Measurements from ENCODE around the gene MT1A.

The MT1A gene

GRCh38 chr16:56643080-56643778, 4.8 kb downstream of the MT1A start:
- no peak overlapping the region for H3K9ac ChIP-seq (ENCODE audit: low read length in 2 of 2)
- peak overlapping the region; percentile 37 for H3K27ac ChIP-seq (ENCODE audit: low read length)
- peaks cover 18% of the 10 kb centered on the region for H3K4me1 ChIP-seq (ENCODE audit: control insufficient read depth, insufficient read depth, low read length)
- H3K4me3 ChIP-seq (ENCODE audit: low read length in 2 of 2) = peak overlapping the region; percentile 25 to 62
- H3K27me3 ChIP-seq (ENCODE audit: control insufficient read depth in 1 of 2, insufficient read depth in 2 of 2, low read length in 2 of 2) = peaks cover 36 to 71% of the 10 kb centered on the region in 2 donors
- no peaks in the 10 kb centered on the region for H3K9me3 ChIP-seq (ENCODE audit: control insufficient read depth in 2 of 2, low read length in 2 of 2)
- no peaks in the 10 kb centered on the region for H3K36me3 ChIP-seq (ENCODE audit: control insufficient read depth in 2 of 2, insufficient read depth in 2 of 2, low read length in 2 of 2)

GRCh38 chr16:56643833-56644232, 5.4 kb downstream of the MT1A start:
- H3K36me3 ChIP-seq (ENCODE audit: control insufficient read depth in 2 of 2, insufficient read depth in 2 of 2, low read length in 2 of 2) = no peaks in the 10 kb centered on the region
- no peak overlapping the region for H3K9ac ChIP-seq (ENCODE audit: low read length in 2 of 2)
- peaks cover 13% of the 10 kb centered on the region for H3K4me1 ChIP-seq (ENCODE audit: control insufficient read depth, insufficient read depth, low read length)
- peak overlapping the region in 1 of 2 donors; percentile 62 for H3K4me3 ChIP-seq (ENCODE audit: low read length in 2 of 2)
- peaks cover 40 to 71% of the 10 kb centered on the region in 2 donors for H3K27me3 ChIP-seq (ENCODE audit: control insufficient read depth in 1 of 2, insufficient read depth in 2 of 2, low read length in 2 of 2)
- no peaks in the 10 kb centered on the region for H3K9me3 ChIP-seq (ENCODE audit: control insufficient read depth in 2 of 2, low read length in 2 of 2)
- H3K27ac ChIP-seq (ENCODE audit: low read length) = no peak overlapping the region

- H3K27me3 ChIP-seq (ENCODE audit: control insufficient read depth in 1 of 2, insufficient read depth in 2 of 2, low read length in 2 of 2) = peaks cover 37 to 67% of the 10 kb centered on the region in 2 donors
- no peak overlapping the region for H3K27ac ChIP-seq (ENCODE audit: low read length)
- H3K4me3 ChIP-seq (ENCODE audit: low read length in 2 of 2) = no peak overlapping the region
- no peak overlapping the region for H3K9ac ChIP-seq (ENCODE audit: low read length in 2 of 2)
- H3K4me1 ChIP-seq (ENCODE audit: control insufficient read depth, insufficient read depth, low read length) = peaks cover 13% of the 10 kb centered on the region
- H3K9me3 ChIP-seq (ENCODE audit: control insufficient read depth in 2 of 2, low read length in 2 of 2) = no peaks in the 10 kb centered on the region
- no peaks in the 10 kb centered on the region for H3K36me3 ChIP-seq (ENCODE audit: control insufficient read depth in 2 of 2, insufficient read depth in 2 of 2, low read length in 2 of 2)
Observed at GRCh38 chr16:56645311-56645710, 6.8 kb downstream of the MT1A start.

GRCh38 chr16:56645838-56646237, 7.4 kb downstream of the MT1A start:
- Histone ChIP-seq H3K9me3 (ENCODE audit: control insufficient read depth in 2 of 2, low read length in 2 of 2) (no peaks in the 10 kb centered on the region), H3K27ac (ENCODE audit: low read length) (no peak overlapping the region), H3K4me1 (ENCODE audit: control insufficient read depth, insufficient read depth, low read length) (peaks cover 13% of the 10 kb centered on the region), H3K4me3 (ENCODE audit: low read length in 2 of 2) (no peak overlapping the region), H3K36me3 (ENCODE audit: control insufficient read depth in 2 of 2, insufficient read depth in 2 of 2, low read length in 2 of 2) (no peaks in the 10 kb centered on the region), H3K27me3 (ENCODE audit: control insufficient read depth in 1 of 2, insufficient read depth in 2 of 2, low read length in 2 of 2) (peaks cover 34 to 65% of the 10 kb centered on the region in 2 donors), H3K9ac (ENCODE audit: low read length in 2 of 2) (no peak overlapping the region)

- peaks cover 11% of the 10 kb centered on the region for H3K4me1 ChIP-seq (ENCODE audit: control insufficient read depth, insufficient read depth, low read length)
- no peaks in the 10 kb centered on the region for H3K36me3 ChIP-seq (ENCODE audit: control insufficient read depth in 2 of 2, insufficient read depth in 2 of 2, low read length in 2 of 2)
- no peak overlapping the region for H3K27ac ChIP-seq (ENCODE audit: low read length)
- no peak overlapping the region for H3K9ac ChIP-seq (ENCODE audit: low read length in 2 of 2)
- no peaks in the 10 kb centered on the region for H3K9me3 ChIP-seq (ENCODE audit: control insufficient read depth in 2 of 2, low read length in 2 of 2)
- no peak overlapping the region for H3K4me3 ChIP-seq (ENCODE audit: low read length in 2 of 2)
- peaks cover 27 to 52% of the 10 kb centered on the region in 2 donors for H3K27me3 ChIP-seq (ENCODE audit: control insufficient read depth in 1 of 2, insufficient read depth in 2 of 2, low read length in 2 of 2)
Observed at GRCh38 chr16:56647641-56648431, 9.4 kb downstream of the MT1A start.

- Histone ChIP-seq H3K36me3 (ENCODE audit: control insufficient read depth in 2 of 2, insufficient read depth in 2 of 2, low read length in 2 of 2) (no peaks in the 10 kb centered on the region), H3K4me1 (ENCODE audit: control insufficient read depth, insufficient read depth, low read length) (no peaks in the 10 kb centered on the region), H3K9ac (ENCODE audit: low read length in 2 of 2) (no peak overlapping the region), H3K9me3 (ENCODE audit: control insufficient read depth in 2 of 2, low read length in 2 of 2) (no peaks in the 10 kb centered on the region), H3K27ac (ENCODE audit: low read length) (no peak overlapping the region), H3K27me3 (ENCODE audit: control insufficient read depth in 1 of 2, insufficient read depth in 2 of 2, low read length in 2 of 2) (peaks cover 25 to 38% of the 10 kb centered on the region in 2 donors), H3K4me3 (ENCODE audit: low read length in 2 of 2) (no peak overlapping the region)
Observed at GRCh38 chr16:56649271-56649670, 10.8 kb downstream of the MT1A start.

- Histone ChIP-seq H3K36me3 (ENCODE audit: control insufficient read depth in 2 of 2, insufficient read depth in 2 of 2, low read length in 2 of 2) (no peaks in the 10 kb centered on the region), H3K9me3 (ENCODE audit: control insufficient read depth in 2 of 2, low read length in 2 of 2) (no peaks in the 10 kb centered on the region), H3K9ac (ENCODE audit: low read length in 2 of 2) (no peak overlapping the region), H3K4me3 (ENCODE audit: low read length in 2 of 2) (no peak overlapping the region), H3K27ac (ENCODE audit: low read length) (no peak overlapping the region), H3K4me1 (ENCODE audit: control insufficient read depth, insufficient read depth, low read length) (no peaks in the 10 kb centered on the region), H3K27me3 (ENCODE audit: control insufficient read depth in 1 of 2, insufficient read depth in 2 of 2, low read length in 2 of 2) (peaks cover 20 to 34% of the 10 kb centered on the region in 2 donors)
Observed at GRCh38 chr16:56649820-56650219, 11.4 kb downstream of the MT1A start.

GRCh38 chr16:56651586-56651985, 13.1 kb downstream of the MT1A start, which contains the start of gene MT1B:
Gene MT1B (plus strand): TSS chr16:56651886. CDS start chr16:56651954, 68 bp downstream.
- no peak within 1 kb of the TSS for H3K9ac ChIP-seq (ENCODE audit: low read length in 2 of 2)
- peaks cover 20 to 28% of the 10 kb centered on the region in 2 donors for H3K27me3 ChIP-seq (ENCODE audit: control insufficient read depth in 1 of 2, insufficient read depth in 2 of 2, low read length in 2 of 2)
- H3K9me3 ChIP-seq (ENCODE audit: control insufficient read depth in 2 of 2, low read length in 2 of 2) = no peaks in the 10 kb centered on the region
- H3K36me3 ChIP-seq (ENCODE audit: control insufficient read depth in 2 of 2, insufficient read depth in 2 of 2, low read length in 2 of 2) = no peaks in the 10 kb centered on the region
- no peak within 1 kb of the TSS for H3K27ac ChIP-seq (ENCODE audit: low read length)
- no peaks in the 10 kb centered on the region for H3K4me1 ChIP-seq (ENCODE audit: control insufficient read depth, insufficient read depth, low read length)
- H3K4me3 ChIP-seq (ENCODE audit: low read length in 2 of 2) = no peak within 1 kb of the TSS

GRCh38 chr16:56652600-56652999, 14.1 kb downstream of the MT1A start:
- Histone ChIP-seq H3K4me1 (ENCODE audit: control insufficient read depth, insufficient read depth, low read length) (no peaks in the 10 kb centered on the region), H3K9me3 (ENCODE audit: control insufficient read depth in 2 of 2, low read length in 2 of 2) (no peaks in the 10 kb centered on the region), H3K9ac (ENCODE audit: low read length in 2 of 2) (no peak overlapping the region), H3K27ac (ENCODE audit: low read length) (no peak overlapping the region), H3K4me3 (ENCODE audit: low read length in 2 of 2) (no peak overlapping the region), H3K27me3 (ENCODE audit: control insufficient read depth in 1 of 2, insufficient read depth in 2 of 2, low read length in 2 of 2) (peaks cover 19 to 25% of the 10 kb centered on the region in 2 donors), H3K36me3 (ENCODE audit: control insufficient read depth in 2 of 2, insufficient read depth in 2 of 2, low read length in 2 of 2) (no peaks in the 10 kb centered on the region)

- H3K4me3 ChIP-seq (ENCODE audit: low read length in 2 of 2) = no peak overlapping the region
- H3K4me1 ChIP-seq (ENCODE audit: control insufficient read depth, insufficient read depth, low read length) = peaks cover 6% of the 10 kb centered on the region
- no peak overlapping the region for H3K27ac ChIP-seq (ENCODE audit: low read length)
- H3K9ac ChIP-seq (ENCODE audit: low read length in 2 of 2) = no peak overlapping the region
- peaks cover 16 to 25% of the 10 kb centered on the region in 2 donors for H3K27me3 ChIP-seq (ENCODE audit: control insufficient read depth in 1 of 2, insufficient read depth in 2 of 2, low read length in 2 of 2)
- no peaks in the 10 kb centered on the region for H3K36me3 ChIP-seq (ENCODE audit: control insufficient read depth in 2 of 2, insufficient read depth in 2 of 2, low read length in 2 of 2)
- H3K9me3 ChIP-seq (ENCODE audit: control insufficient read depth in 2 of 2, low read length in 2 of 2) = no peaks in the 10 kb centered on the region
Observed at GRCh38 chr16:56653218-56653617, 14.8 kb downstream of the MT1A start.

All from stomach smooth muscle (tissue), 2 donors.